Neural cell (in vitro differentiated cells): Measurements from ENCODE around the gene BRMS1.

Source experiments
- CTCF ChIP-seq: fragments of 450-650 bp; IDR thresholded peaks from 2 replicates; pipeline ENCODE4 v1.5.1; 2014; ENCODE audit warnings: antibody characterized with exemption, mild to moderate bottlenecking, moderate library complexity; ENCODE audit not compliant: poor library complexity, severe bottlenecking
- EP300 ChIP-seq: fragments of 450-650 bp; conservative IDR thresholded peaks from 2 replicates; pipeline ENCODE4 v1.6.1; 2014; ENCODE audit warnings: antibody characterized with exemption, mild to moderate bottlenecking, moderate library complexity; ENCODE audit not compliant: poor library complexity, severe bottlenecking
- EZH2 ChIP-seq: fragments of 200-600, 300-800 bp; shearing (Covaris generic), sonication (generic); IDR thresholded peaks from 2 replicates; pipeline ENCODE4 v1.6.1; 2014; ENCODE audit warnings: antibody characterized with exemption, low read length, borderline replicate concordance, mild to moderate bottlenecking; ENCODE audit not compliant: insufficient read depth, poor library complexity, severe bottlenecking
- TAF1 ChIP-seq: IDR thresholded peaks from 2 replicates; pipeline ENCODE4 v1.6.1; 2012; ENCODE audit warnings: low read depth

GRCh38 chr11:66290330-66290621 is 54.6 kb downstream of the BRMS1 start:
- TF ChIP-seq EP300: no peak
- no peak for TF ChIP-seq CTCF
- no peak for TF ChIP-seq TAF1
- TF ChIP-seq EZH2: no peak
